ENCODE measurements around the gene DTX1. TPM values are rescaled to one million over a fixed set of nuclear protein-coding genes. Genes with fewer than 3 reads are reported as not detected.

DTX1 gene
- total RNA-seq (10 to 100 TPM; 14.4 to 23.3 TPM), polyA plus RNA-seq (ENCODE audit: insufficient read length in 2 of 2) (10 to 100 TPM; 73.3 to 83.5 TPM)
- long read RNA-seq, donor 1, partial matches to known transcripts, result 0 of 2 reads
- long read RNA-seq, donor 1, other reads (novel, unspliced or antisense), result 0 of 2 reads
- long read RNA-seq, donor 2, transcript DTX1-204 (2 exons, 940 nt), result major isoform, 6 of 8 reads
- long read RNA-seq, donor 2, partial matches to known transcripts, result 0 of 8 reads
- long read RNA-seq, donor 2, other reads (novel, unspliced or antisense), result 0 of 8 reads
- long read RNA-seq, donor 3, transcript DTX1-204 (2 exons, 940 nt), result major isoform, 5 of 7 reads
- long read RNA-seq, donor 3, partial matches to known transcripts, result 0 of 7 reads
- long read RNA-seq, donor 3, other reads (novel, unspliced or antisense), result 0 of 7 reads
- long read RNA-seq, donor 4, result 0 reads

DNA sequence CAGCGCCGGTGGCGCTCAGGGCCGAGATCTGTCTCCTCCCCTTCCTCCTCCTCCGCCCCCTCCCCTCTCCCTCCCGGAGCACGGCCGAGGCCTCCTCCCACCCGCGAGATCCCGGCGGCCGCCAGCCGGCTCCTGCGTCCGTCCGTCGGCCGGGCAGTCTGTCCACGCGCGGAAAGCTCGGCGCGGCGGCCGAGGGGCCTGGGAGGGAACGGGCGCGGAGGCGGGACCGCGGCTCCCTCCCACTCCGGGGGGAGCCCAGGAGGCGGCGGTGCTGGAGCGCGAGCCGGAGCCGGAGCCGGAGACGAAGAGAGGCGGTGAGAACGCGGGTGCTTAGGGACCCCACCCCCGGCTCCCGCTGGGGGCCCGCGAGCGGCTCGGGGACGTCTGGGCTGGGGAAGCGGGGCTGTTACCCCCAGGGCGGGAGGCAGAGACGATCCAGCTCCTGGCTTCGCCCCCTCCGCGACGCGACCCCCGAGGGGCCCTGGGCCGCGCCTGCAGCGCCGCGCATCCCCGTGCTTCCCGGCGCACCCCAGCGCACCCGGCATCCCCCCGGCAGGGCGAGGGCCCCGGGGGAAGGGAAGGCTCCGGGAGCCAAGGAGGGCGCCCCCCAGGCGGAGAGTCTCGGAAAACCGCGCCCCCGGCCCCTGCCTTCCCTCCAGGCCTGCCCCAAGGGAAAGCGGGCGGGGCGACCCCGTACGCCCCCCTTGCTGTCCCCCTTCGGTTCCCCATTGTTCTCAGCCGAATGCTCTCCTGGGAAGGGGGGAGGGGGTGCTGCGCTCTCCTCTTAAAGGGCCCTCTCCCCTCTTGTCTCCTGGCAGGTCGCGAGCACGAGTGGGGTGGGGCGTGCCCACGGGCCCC is at the start of gene DTX1:
DTX1 (plus strand) TSS at position 100 of the 858 bp plus-strand sequence. CDS start 1,463 bp downstream, outside the sequence.
- H3K9me3 ChIP-seq (ENCODE audit: control insufficient read depth, insufficient read depth, low read length), result no peaks in the 10 kb centered on the region
- peak within 1 kb of the TSS; percentile 45 for H3K4me3 ChIP-seq (ENCODE audit: low read depth, low read length)
- H3K36me3 ChIP-seq (ENCODE audit: control insufficient read depth, insufficient read depth, low read length), result peaks cover 22% of the 10 kb centered on the region
- DNase-seq (ENCODE audit: low read depth in 4 of 6, low spot score in 6 of 6), result peak in 2 of 6 donors; percentile 82 to 89
- WGBS (ENCODE audit: insufficient coverage), result under 1% methylated on average over 75 of the region's 94 CpGs
- H3K27ac ChIP-seq (ENCODE audit: low read depth, low read length), result peak within 1 kb of the TSS; percentile 62
- no peaks in the 10 kb centered on the region for H3K27me3 ChIP-seq (ENCODE audit: control insufficient read depth, insufficient read depth, low read length)
- H3K4me1 ChIP-seq (ENCODE audit: control insufficient read depth, insufficient read depth, low read length), result peaks cover 33% of the 10 kb centered on the region

- Histone ChIP-seq H3K27me3 (ENCODE audit: control insufficient read depth, insufficient read depth, low read length) (no peaks in the 10 kb centered on the region), H3K4me1 (ENCODE audit: control insufficient read depth, insufficient read depth, low read length) (no peaks in the 10 kb centered on the region), H3K4me3 (ENCODE audit: low read depth, low read length) (no peak overlapping the region), H3K9me3 (ENCODE audit: control insufficient read depth, insufficient read depth, low read length) (no peaks in the 10 kb centered on the region), H3K36me3 (ENCODE audit: control insufficient read depth, insufficient read depth, low read length) (no peaks in the 10 kb centered on the region), H3K27ac (ENCODE audit: low read depth, low read length) (no peak overlapping the region)
- no peak for DNase-seq (ENCODE audit: low read depth in 4 of 6, low spot score in 6 of 6)
- 82% methylated on average over 4 of the region's 4 CpGs for WGBS (ENCODE audit: insufficient coverage)
Observed at GRCh38 chr12:113007166-113007565, 49.4 kb upstream of the DTX1 start.

DNA sequence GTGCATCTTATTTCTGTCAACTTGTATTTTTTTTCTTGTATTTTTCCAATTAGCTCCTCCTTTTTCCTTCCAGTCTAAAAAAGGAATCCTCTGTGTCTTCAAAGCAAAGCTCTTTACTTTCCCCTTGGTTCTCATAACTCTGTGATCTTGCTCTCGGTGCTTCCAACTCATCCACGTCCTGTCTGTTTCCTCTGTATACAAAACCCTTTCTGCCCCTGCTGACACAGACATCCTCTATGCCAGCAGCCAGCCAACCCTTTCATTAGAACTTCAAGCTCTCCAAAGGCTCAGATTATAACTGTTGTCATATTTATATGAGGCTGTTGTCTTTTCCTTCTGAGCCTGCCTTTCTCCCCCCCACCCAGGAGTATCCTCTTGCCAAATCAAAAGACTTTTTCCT is 45.8 kb upstream of the DTX1 start:
- 32% methylated on average over 2 of the region's 2 CpGs for WGBS (ENCODE audit: insufficient coverage)

GRCh38 chr12:113014565-113014964 is 42.0 kb upstream of the DTX1 start:
- Histone ChIP-seq H3K36me3 (ENCODE audit: control insufficient read depth, insufficient read depth, low read length) (no peaks in the 10 kb centered on the region), H3K4me1 (ENCODE audit: control insufficient read depth, insufficient read depth, low read length) (no peaks in the 10 kb centered on the region), H3K9me3 (ENCODE audit: control insufficient read depth, insufficient read depth, low read length) (no peaks in the 10 kb centered on the region)

More for the DNA sequence above, 45.8 kb upstream of the DTX1 start:
- DNase-seq (ENCODE audit: low read depth in 4 of 6, low spot score in 6 of 6), result peak in 1 of 6 donors; percentile 22
- H3K9me3 ChIP-seq (ENCODE audit: control insufficient read depth, insufficient read depth, low read length), result no peaks in the 10 kb centered on the region
- no peaks in the 10 kb centered on the region for H3K36me3 ChIP-seq (ENCODE audit: control insufficient read depth, insufficient read depth, low read length)
- no peak overlapping the region for H3K27ac ChIP-seq (ENCODE audit: low read depth, low read length)
- H3K4me1 ChIP-seq (ENCODE audit: control insufficient read depth, insufficient read depth, low read length), result no peaks in the 10 kb centered on the region
- H3K27me3 ChIP-seq (ENCODE audit: control insufficient read depth, insufficient read depth, low read length), result no peaks in the 10 kb centered on the region
- H3K4me3 ChIP-seq (ENCODE audit: low read depth, low read length), result no peak overlapping the region

GRCh38 chr12:113016796-113017195 is 39.7 kb upstream of the DTX1 start:
- no peak overlapping the region for H3K27ac ChIP-seq (ENCODE audit: low read depth, low read length)

More at GRCh38 chr12:113014565-113014964, 42.0 kb upstream of the DTX1 start:
- DNase-seq (ENCODE audit: low read depth in 4 of 6, low spot score in 6 of 6), result no peak
- no peak overlapping the region for H3K4me3 ChIP-seq (ENCODE audit: low read depth, low read length)
- 51% methylated on average over 7 of the region's 9 CpGs for WGBS (ENCODE audit: insufficient coverage)
- H3K27me3 ChIP-seq (ENCODE audit: control insufficient read depth, insufficient read depth, low read length), result no peaks in the 10 kb centered on the region
- H3K27ac ChIP-seq (ENCODE audit: low read depth, low read length), result no peak overlapping the region

GRCh38 chr12:113019025-113019424 is 37.5 kb upstream of the DTX1 start:
- 100% methylated on average over 1 of the region's 4 CpGs for WGBS (ENCODE audit: insufficient coverage)
- Histone ChIP-seq H3K27me3 (ENCODE audit: control insufficient read depth, insufficient read depth, low read length) (no peaks in the 10 kb centered on the region), H3K4me3 (ENCODE audit: low read depth, low read length) (no peak overlapping the region), H3K9me3 (ENCODE audit: control insufficient read depth, insufficient read depth, low read length) (no peaks in the 10 kb centered on the region), H3K27ac (ENCODE audit: low read depth, low read length) (no peak overlapping the region), H3K4me1 (ENCODE audit: control insufficient read depth, insufficient read depth, low read length) (no peaks in the 10 kb centered on the region), H3K36me3 (ENCODE audit: control insufficient read depth, insufficient read depth, low read length) (no peaks in the 10 kb centered on the region)
- DNase-seq (ENCODE audit: low read depth in 4 of 6, low spot score in 6 of 6), result no peak

More at GRCh38 chr12:113016796-113017195, 39.7 kb upstream of the DTX1 start:
- Histone ChIP-seq H3K27me3 (ENCODE audit: control insufficient read depth, insufficient read depth, low read length) (no peaks in the 10 kb centered on the region), H3K36me3 (ENCODE audit: control insufficient read depth, insufficient read depth, low read length) (no peaks in the 10 kb centered on the region), H3K9me3 (ENCODE audit: control insufficient read depth, insufficient read depth, low read length) (no peaks in the 10 kb centered on the region), H3K4me3 (ENCODE audit: low read depth, low read length) (no peak overlapping the region), H3K4me1 (ENCODE audit: control insufficient read depth, insufficient read depth, low read length) (no peaks in the 10 kb centered on the region)
- 73% methylated on average over 5 of the region's 5 CpGs for WGBS (ENCODE audit: insufficient coverage)
- peak in 1 of 6 donors; percentile 20 for DNase-seq (ENCODE audit: low read depth in 4 of 6, low spot score in 6 of 6)

DNA sequence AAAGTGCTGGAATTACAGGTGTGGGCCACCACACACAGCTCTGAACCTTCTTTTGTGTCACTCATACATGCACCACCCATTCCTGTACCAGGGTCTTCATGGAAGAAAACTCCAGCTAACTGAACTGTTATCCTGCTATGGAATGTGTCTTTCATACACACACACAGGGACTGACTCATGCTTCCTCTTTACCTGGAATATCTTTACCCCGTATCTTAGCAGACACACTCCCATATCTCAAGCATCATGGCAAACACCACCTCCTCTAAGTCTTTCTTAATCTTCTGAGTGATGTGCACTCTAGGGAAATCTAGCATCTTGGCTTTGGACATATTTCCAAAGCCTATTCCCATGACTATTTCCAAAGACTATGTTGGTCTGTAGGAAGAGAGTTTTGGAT is 35.0 kb upstream of the DTX1 start:
- H3K9me3 ChIP-seq (ENCODE audit: control insufficient read depth, insufficient read depth, low read length), result no peaks in the 10 kb centered on the region
- WGBS (ENCODE audit: insufficient coverage), result 100% methylated on average over 1 of the region's 1 CpG
- H3K4me1 ChIP-seq (ENCODE audit: control insufficient read depth, insufficient read depth, low read length), result no peaks in the 10 kb centered on the region
- no peaks in the 10 kb centered on the region for H3K27me3 ChIP-seq (ENCODE audit: control insufficient read depth, insufficient read depth, low read length)
- no peak overlapping the region for H3K4me3 ChIP-seq (ENCODE audit: low read depth, low read length)
- no peak for DNase-seq (ENCODE audit: low read depth in 4 of 6, low spot score in 6 of 6)
- H3K36me3 ChIP-seq (ENCODE audit: control insufficient read depth, insufficient read depth, low read length), result no peaks in the 10 kb centered on the region
- H3K27ac ChIP-seq (ENCODE audit: low read depth, low read length), result no peak overlapping the region

GRCh38 chr12:113022563-113023297 is 33.8 kb upstream of the DTX1 start:
- DNase-seq (ENCODE audit: low read depth in 4 of 6, low spot score in 6 of 6), result no peak
- H3K27me3 ChIP-seq (ENCODE audit: control insufficient read depth, insufficient read depth, low read length), result no peaks in the 10 kb centered on the region
- WGBS (ENCODE audit: insufficient coverage), result no CpG with 5 or more reads among the region's 3 CpGs
- no peaks in the 10 kb centered on the region for H3K9me3 ChIP-seq (ENCODE audit: control insufficient read depth, insufficient read depth, low read length)
- H3K36me3 ChIP-seq (ENCODE audit: control insufficient read depth, insufficient read depth, low read length), result no peaks in the 10 kb centered on the region
- H3K27ac ChIP-seq (ENCODE audit: low read depth, low read length), result no peak overlapping the region
- no peaks in the 10 kb centered on the region for H3K4me1 ChIP-seq (ENCODE audit: control insufficient read depth, insufficient read depth, low read length)
- no peak overlapping the region for H3K4me3 ChIP-seq (ENCODE audit: low read depth, low read length)

DNA sequence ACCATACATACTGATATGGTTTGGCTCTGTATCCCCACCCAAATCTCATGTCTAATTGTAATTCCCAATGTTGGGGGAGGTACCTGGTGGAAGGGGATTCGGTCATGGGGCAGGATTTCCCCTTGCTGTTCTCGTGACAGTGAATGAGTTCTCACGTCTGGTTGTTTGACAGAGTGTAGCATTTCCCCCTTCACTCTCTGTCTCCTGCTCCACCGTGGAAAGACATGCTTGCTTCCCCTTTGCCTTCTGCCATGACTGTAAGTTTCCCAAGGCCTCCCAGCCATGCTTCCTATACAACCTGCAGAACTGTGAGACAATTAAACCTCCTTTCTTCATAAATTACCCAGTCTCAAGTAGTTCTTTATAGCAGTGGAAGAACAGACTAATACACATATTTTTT is 28.8 kb upstream of the DTX1 start:
- no peak for DNase-seq (ENCODE audit: low read depth in 4 of 6, low spot score in 6 of 6)
- 66% methylated on average over 3 of the region's 4 CpGs for WGBS (ENCODE audit: insufficient coverage)
- H3K4me3 ChIP-seq (ENCODE audit: low read depth, low read length), result no peak overlapping the region

More for the DNA sequence above, 28.8 kb upstream of the DTX1 start:
- no peaks in the 10 kb centered on the region for H3K9me3 ChIP-seq (ENCODE audit: control insufficient read depth, insufficient read depth, low read length)
- no peaks in the 10 kb centered on the region for H3K27me3 ChIP-seq (ENCODE audit: control insufficient read depth, insufficient read depth, low read length)
- no peaks in the 10 kb centered on the region for H3K36me3 ChIP-seq (ENCODE audit: control insufficient read depth, insufficient read depth, low read length)
- peaks cover 3% of the 10 kb centered on the region for H3K4me1 ChIP-seq (ENCODE audit: control insufficient read depth, insufficient read depth, low read length)
- no peak overlapping the region for H3K27ac ChIP-seq (ENCODE audit: low read depth, low read length)
